ENCODE measurements around the gene ALKBH4. TPM values are rescaled to one million over a fixed set of nuclear protein-coding genes. Genes with fewer than 3 reads are reported as not detected.

ALKBH4 gene
- polyA plus RNA-seq, 2 of the 4 experiments (the other 2 are of a cell fraction) = 4.0 to 8.8 TPM

GRCh38 chr7:102413091-102413490 is 51.6 kb downstream of the ALKBH4 start:
- ATAC-seq = no peak
- no peak overlapping the region for H3K4me3 ChIP-seq
- H3K4me1 ChIP-seq = no peaks in the 10 kb centered on the region
- no peak overlapping the region for H3K4me2 ChIP-seq
- ChIA-PET POLR2A (no interaction called here), CTCF (interaction anchor here (0.5 to 1.6 kb wide), 13 partner anchors 9 to 133 kb away, joined by 3 to 9 read pairs (median 4); no protein-coding TSS in a partner anchor)
- 87% methylated on average over 5 of the region's 5 CpGs for WGBS (ENCODE audit: missing lambda C conversion rate)
- DNase-seq (ENCODE audit: low read depth in 1 of 2, low spot score in 1 of 2) = no peak
- TF ChIP-seq HMGXB4 (CRISPR knock-in tag; IDR thresholded peaks at IDR 0.05; ENCODE audit: borderline replicate concordance) (no peak), KDM1A (IDR thresholded peaks at IDR 0.05; ENCODE audit: low read depth) (no peak), E2F6 (IDR thresholded peaks at IDR 0.05; ENCODE audit: borderline replicate concordance, low read depth) (no peak), ZSCAN20 (CRISPR knock-in tag; IDR thresholded peaks at IDR 0.05) (no peak), NFE2L2 (conservative IDR thresholded peaks at IDR 0.05; ENCODE audit: low read length) (no peak), ESRRA (IDR thresholded peaks at IDR 0.05; ENCODE audit: borderline replicate concordance, low read length) (no peak), MYC (IDR thresholded peaks at IDR 0.05; ENCODE audit: borderline replicate concordance, low read length) (no peak), BCL3 (IDR thresholded peaks at IDR 0.05) (no peak), CHD4 (IDR thresholded peaks at IDR 0.05; ENCODE audit: borderline replicate concordance) (no peak), NR3C1 (IDR thresholded peaks at IDR 0.05) (no peak), SMC3 (IDR thresholded peaks at IDR 0.05) (no peak)
- FAIRE-seq = no peak
- no peak overlapping the region for H3K27ac ChIP-seq
- H3K9me3 ChIP-seq = no peaks in the 10 kb centered on the region

GRCh38 chr7:102412548-102412947 is 52.1 kb downstream of the ALKBH4 start:
- DNase-seq (ENCODE audit: low read depth in 1 of 2, low spot score in 1 of 2) (peak; percentile 46 to 64), ATAC-seq (peak; percentile 76 to 87), FAIRE-seq (no peak)
- H3K27ac ChIP-seq = no peak overlapping the region
- TF ChIP-seq JUNB (IDR thresholded peaks at IDR 0.05) = no peak
- 0 out of 3 replicates have a peak, but pooled peaks have one; percentile 15 for TF ChIP-seq SMC3 (IDR thresholded peaks at IDR 0.05)
- TF ChIP-seq ATOH8 (CRISPR knock-in tag; IDR thresholded peaks at IDR 0.05; ENCODE audit: low read depth) = no peak
- TF ChIP-seq HMGXB4 (CRISPR knock-in tag; IDR thresholded peaks at IDR 0.05; ENCODE audit: borderline replicate concordance) = no peak
- TF ChIP-seq POLR2A (IDR thresholded peaks at IDR 0.05; ENCODE audit: low read length) = no peak
- TF ChIP-seq RAD21 (conservative IDR thresholded peaks at IDR 0.05 in 1 of 2, IDR thresholded peaks at IDR 0.05 in 1 of 2) = peak; percentile 41 to 64
- no peak for TF ChIP-seq GATA3 (IDR thresholded peaks at IDR 0.05; ENCODE audit: borderline replicate concordance)
- TF ChIP-seq REST (IDR thresholded peaks at IDR 0.05) = no peak
- peak; percentile 38 for TF ChIP-seq CTCF (IDR thresholded peaks at IDR 0.05)
- TF ChIP-seq PBX3 (IDR thresholded peaks at IDR 0.05) = no peak
- no peak for TF ChIP-seq FOSB (CRISPR knock-in tag; IDR thresholded peaks at IDR 0.05)
- no peaks in the 10 kb centered on the region for H3K9me3 ChIP-seq
- H3K4me3 ChIP-seq = no peak overlapping the region
- CTCF ChIA-PET = interaction anchor here (0.5 to 1.6 kb wide), 16 partner anchors 8 to 133 kb away, joined by 3 to 9 read pairs (median 4); no protein-coding TSS in a partner anchor
- POLR2A ChIA-PET = interaction anchor here (0.8 kb wide), 2 partner anchors 17 to 21 kb away, joined by 3 to 4 read pairs; partner anchors contain the start of genes ORAI2 and PRKRIP1
- no peak overlapping the region for H3K4me2 ChIP-seq
- no peaks in the 10 kb centered on the region for H3K4me1 ChIP-seq
- 77% methylated on average over 6 of the region's 6 CpGs for WGBS (ENCODE audit: missing lambda C conversion rate)
